DMS 273 (cell line): ENCODE results near the gene OSTN.
A peak's percentile ranks its signal among the peaks of the same experiment; 100 is the strongest.
"Not testable (repeated sequence)": the region's sequence is repeated elsewhere in the genome, so short reads cannot be mapped to it uniquely, and the experiment has no call there.

Experiments used
- DNase-seq: peaks from one replicate; lab custom pipeline; 2025; ENCODE audit not compliant: unreplicated experiment; lab: John Stamatoyannopoulos, UW

The OSTN gene

DNA sequence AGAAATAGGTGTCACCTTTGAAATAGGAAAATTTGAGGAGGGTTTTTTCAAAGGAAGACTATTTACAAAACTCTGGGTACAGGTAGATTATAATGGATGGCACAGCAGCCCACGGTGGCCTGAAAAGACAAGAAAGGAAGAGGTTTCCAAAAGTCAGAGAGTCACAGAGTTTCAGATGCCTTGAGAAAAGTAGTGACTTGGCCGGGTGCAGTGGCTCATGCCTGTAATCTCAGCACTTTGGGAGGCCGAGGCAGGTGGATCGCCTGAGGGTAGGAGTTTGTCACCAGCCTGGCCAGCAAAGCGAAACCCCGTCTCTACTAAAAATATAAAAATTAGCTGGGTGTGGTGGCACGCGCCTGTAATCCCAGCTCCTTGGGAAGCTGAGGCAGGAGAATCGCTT lies 35.2 kb downstream of the OSTN start:
- no peak for DNase-seq

DNA sequence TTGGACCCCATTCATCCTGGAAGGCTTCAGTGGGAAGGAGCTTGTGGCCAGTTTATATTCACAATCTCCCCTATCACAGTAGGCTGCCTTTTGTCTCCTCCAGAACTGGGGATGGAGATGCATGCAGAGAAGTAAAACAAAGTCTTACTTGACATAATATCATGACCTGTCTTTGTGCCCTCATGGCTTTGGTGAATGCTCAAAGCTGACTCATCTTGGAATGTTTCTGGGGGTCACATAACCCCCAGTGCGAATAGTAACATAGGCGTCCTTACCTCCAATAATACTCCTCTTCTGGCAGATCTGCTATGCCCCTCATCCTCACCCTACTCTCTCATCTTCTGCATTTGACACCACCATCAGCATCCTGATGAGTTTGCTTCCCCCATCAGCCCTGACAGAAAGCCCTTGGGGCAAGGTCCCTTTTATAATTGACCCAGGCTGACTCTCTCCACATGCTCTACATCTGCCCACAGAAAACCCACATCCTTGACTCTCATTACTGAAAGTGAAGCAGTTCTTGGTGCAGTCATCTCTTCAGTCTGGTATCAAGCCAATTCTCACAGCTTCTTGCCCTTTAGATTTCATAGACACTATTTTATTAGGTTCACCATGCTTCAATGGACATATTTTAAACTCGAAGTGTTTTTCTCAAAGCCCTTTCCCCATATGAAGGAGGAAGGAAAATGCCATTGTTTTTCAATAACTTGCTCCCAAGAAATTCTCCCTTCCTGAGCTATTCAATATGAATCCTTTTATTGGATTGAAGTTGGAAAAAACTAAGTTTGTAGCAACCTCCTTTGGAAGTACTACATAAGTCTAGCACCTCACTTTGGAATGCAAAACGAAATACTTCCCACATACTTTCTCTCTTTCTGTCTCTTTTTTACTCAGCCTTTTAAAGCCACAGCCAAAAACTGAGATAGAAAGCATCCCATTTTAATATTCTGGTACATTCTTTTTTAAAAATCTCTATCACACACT lies 36.6 kb downstream of the OSTN start:
- no peak for DNase-seq

DNA sequence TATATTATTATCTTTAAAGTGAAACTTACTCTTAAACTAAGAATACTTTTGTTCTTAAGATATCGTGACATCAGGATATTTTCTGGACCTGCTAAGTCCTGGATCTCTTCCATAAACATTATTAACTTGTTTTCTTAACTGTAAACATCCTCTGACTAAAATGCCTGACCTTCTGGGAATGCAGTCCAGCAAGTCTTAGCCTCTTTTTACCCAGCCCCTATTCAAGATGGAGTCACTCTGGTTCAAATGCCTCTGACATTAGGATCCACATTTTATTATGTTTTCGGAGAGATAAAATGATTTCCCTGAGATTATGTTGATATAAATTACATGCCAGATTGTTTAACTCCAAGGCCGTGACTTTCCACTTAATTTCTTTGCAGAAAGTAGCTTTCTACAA lies 37.6 kb downstream of the OSTN start:
- no peak for DNase-seq

DNA sequence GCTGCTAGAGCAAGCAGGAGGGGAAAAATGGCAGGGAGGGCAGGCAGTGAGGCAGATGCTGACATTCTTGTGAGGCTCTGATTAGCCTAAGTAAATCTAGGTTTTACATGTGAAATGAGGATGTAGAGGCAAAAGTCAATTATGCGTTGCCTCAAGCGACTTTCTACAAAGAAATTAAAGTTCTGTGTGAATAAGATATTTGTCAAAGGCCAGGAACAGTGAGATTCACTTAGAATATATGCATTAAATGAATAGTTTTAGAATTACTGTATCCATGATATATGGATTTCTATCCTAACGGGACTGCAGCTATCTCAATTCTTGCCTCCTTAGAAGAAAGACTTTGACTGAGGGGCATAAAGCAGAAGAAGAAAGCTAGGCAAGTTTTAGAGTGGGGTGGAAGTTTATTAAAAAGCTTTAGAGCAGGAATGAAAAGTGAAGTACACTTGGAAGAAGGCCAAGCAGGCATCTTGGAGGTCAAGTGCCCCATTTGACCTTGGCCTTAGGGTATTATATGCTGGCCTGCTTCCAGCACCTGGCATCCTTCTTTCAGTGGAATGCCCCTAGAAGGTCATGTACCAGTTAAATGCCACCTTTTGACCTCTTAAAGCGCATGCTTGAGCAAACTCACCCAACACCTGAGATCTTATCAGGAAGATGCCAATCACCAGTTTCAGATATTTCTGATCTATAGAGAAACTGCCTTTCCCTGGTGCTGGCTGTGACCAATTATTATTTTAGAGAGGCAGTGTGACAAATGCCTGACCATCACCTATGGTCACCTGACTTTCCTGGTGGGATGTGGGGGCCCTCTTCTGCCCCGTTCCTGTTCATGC lies 38.2 kb downstream of the OSTN start:
- DNase-seq = no peak

DNA sequence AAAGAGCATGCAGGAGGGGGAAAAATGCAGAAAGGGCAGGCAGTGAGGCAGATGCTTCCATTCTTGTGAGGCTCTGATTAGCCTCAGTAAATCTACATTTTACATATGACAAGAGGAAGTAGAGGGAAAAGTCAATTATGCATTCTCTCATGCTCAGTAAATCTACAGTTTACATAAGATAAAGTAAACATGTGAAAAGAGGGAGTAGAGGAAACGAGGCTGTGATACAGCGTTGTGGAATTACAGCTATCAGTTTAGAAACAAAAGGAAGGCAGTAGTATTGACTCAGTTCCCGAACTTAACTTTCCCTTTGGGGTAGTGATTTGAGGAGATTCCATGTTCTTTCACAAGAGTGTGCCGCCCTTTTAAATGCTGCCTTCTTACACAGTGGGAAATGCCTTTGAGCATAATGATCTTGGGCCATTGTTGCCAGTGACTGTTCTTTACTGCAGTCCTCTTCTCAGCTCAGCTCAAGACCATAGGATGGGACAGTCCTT lies 39.3 kb downstream of the OSTN start:
- no peak for DNase-seq

DNA sequence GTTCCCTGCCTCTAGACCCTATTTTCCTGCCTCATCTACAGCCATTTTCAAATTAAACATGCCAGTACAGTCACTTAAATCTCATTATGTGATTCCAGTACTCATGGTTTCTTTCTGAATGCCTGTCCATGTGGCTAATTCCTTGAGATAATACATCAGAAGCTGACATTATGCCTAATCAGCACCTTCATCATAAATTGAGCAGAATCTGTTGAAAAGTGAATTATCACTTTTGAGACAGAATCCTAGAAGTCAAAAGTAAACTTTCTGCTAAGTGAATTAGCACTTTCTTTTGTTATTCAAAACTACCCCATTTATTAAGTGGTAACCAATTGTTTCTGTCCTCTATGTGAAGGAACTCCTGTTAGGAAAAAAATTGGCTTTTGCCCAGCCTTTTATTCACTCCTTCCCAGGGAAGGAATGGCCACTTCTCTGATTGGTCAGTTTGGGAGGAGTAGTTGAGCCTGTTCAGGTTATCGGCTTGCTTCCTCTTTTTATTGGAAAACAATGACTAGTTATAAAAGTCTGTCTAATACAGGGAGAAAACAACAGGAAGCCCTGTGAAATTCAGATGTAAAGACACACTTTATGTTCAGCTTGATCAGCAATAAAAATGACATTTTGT lies 40.5 kb downstream of the OSTN start:
- DNase-seq = no peak

DNA sequence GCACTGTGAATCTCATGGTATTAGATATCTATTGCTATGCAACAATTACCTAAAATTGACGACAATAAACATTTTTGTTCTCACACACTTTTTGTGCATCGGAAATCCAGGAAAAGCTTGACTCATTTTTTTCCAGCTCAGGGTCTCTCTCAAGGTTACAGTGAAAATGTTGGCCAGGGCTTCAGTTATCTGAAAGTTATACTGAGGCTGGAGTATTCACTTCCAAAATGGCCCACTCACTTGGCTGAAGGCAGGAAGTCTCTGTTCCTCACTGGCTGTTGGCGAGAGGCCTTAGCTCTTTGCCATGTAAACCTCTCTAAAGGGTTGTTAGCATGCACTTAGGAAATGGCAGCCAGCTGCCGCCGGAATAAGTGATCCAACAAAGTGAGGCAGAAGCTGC lies 41.4 kb downstream of the OSTN start:
- DNase-seq = peak; percentile 5

DNA sequence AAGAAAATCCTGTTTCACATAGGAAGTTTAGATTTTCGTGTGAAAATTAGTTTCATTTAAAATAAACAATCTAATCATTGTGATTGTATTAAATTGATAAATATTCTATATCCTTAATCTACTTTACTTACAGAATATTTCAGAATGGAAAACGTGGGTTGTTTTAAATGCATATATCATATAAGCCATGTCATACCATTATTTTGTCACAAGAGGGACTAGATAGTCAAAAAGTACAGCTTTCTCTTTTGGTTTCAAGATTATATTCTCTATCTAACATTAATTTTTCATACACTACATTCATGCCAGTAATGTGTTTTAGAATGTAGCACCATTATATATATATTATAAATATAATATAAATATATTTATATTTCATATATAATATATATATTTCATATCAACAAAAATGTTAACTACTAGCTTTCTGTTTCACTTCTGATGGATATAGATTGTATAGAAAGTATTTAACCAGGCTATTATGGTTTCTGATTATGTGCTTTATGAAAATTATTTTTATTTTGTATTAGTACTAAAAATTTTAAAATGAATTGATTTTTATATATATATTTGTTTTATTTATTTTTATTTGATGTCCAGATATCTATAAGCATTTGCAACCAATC lies 45.3 kb downstream of the OSTN start:
- peak; percentile 26 for DNase-seq

DNA sequence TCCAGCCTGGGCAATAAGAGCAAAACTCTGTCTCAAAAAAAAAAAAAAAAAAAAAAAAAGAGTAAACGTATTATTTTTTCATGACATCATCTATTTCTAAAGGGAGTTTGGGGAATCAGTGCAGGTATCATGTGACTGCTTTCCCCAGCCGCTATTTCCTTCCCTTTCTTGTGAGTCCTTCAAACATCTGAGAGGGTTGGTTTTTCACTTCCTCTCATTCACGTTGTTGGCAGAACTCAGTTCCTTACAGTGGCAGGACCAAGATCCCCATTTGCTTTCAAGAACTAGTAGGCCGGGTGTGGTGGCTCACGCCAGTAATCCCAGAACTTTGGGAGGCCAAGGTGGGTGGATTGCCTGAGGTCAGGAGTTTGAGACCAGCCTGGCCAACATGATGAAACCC lies 47.0 kb downstream of the OSTN start:
- DNase-seq = not testable (repeated sequence)

DNA sequence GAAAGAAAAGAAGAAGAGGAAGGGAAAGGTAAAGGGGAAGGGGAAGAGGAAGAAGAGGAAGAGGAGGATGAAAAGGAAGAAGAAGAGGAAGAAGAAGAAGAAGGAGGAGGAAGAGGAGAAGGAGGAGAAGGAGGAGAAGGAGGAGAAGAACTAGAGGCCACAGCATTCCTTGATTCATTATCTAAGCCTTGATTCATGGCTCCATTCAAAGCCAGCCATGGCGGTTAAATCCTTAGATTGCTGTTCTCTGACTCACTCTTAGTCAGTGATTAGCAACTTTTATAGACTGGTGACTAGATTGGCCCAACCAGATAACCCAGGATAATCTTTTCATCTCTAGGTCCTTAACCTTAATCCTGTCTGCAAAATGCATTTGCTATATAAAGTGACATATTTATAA lies 47.6 kb downstream of the OSTN start:
- no peak for DNase-seq

DNA sequence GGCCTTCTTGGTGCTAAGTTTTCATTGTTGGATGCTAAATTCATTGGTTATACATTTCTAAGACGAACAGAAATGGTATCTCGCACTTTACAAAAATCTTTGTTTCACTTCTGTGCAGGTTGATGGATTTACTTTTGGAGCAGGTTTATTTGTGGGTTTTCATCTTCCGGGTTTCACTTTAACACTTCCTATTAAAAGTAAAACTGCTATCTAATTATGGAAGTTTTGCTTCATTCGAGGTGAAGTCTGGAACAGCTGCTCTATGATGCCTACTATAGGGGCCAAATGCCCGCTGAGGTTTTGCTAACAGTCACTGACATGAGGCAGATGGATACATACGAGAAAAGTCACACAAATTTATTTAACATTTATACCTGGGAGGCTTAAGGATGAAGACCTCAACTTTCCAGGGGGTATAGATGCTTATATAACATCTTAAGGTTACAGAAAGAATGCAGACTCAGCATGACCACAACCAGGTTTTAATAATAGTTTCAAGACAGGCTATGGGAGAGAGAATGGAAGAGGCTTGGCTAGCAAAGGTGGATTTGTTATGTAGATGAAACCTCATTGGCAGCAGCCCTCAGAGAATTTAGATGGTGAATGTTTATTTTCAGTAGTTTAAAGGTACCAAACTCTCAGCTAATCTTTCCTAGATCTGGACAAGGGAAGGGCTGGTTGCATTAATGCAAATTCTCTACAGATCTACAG lies 54.2 kb downstream of the OSTN start:
- no peak for DNase-seq

DNA sequence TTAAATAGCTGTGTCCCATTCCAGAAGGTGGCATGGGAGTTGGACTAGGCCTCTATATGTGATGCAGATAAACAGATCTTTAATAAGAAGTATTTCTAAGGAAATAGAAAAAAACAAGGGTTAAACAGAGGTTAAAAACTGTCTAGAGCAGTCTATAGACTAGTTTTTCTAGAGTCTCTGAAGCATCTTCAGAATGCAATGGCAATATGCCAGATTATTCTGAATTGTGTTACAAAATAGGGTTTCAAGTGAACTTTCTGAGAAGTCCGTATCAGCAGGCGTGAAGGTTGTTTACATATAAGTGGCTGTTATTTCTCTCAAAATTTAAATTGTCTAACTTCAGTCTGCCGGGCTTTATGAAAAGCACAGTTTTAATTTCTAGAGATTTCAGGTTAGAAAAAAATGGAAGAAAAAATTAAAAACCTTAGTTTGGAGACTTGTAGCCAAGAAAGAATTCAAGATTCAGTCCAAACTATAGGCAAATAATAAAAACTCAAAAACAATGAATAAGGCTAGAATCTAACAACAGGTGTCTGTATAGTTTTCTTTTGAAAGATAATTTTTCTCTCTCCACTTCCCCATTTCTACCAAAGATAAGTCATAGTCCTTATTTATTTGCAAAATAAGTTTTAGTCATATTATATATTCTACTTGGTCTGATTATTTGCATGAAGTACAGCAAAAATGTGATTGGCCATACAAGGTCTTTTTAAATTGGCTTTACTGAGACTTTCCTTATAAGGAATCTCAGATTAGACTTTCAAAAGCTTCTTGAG lies 55.2 kb downstream of the OSTN start:
- no peak for DNase-seq

DNA sequence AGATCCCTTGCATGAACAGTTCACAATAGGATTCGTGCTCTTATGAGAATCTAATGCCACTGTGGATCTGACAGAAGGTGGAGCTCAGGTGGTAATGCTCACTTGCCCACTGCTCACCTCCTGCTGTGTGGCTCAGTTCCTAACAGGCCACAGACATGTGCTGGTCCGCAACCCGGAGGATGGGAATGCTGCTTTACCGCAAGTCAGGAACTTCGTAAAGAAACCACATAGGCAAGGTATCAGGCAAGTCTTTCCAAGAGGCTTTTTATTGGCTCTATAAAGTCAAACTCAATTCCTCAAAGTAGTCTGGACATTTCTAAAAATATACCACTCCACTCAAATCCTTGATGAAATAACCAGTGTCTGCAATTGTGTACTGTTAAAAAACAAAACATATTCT lies 56.1 kb downstream of the OSTN start:
- no peak for DNase-seq

DNA sequence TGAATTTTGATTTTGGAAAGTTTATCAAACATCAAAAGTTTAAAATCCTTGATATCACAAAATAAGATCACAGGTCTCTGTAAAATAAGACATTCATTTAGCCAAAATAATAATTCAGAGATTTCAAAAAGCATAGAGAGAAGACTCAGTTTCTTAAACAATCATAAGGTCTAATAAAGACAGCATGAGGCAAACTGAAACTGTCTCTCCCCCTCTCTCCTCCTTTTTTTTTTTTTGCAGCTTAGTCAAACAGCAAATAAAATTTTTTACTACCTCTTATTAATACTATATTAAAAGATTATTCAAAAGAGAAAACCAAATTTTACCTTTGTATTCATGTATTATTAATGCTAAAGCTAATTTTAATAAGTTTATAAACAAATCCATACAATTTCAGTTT lies 57.4 kb downstream of the OSTN start:
- DNase-seq = no peak

DNA sequence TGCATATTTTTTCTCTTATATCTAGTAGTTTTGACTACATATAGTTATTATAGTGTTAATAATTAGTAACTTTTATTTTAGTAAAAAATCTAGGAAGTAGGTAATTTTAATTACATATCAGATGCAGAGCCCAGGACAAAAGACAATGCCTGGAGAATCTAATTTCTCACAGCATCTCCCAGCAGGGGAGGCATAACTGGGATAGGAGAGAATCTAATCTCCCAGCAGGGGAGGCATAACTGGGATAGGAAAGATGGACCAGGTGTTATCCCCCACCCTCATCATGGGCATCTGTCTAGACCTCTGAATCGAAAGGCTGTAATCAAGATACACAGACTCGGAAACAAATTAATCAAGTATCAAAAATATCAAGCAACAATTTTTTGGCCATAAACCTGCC lies 58.2 kb downstream of the OSTN start:
- DNase-seq = no peak

DNA sequence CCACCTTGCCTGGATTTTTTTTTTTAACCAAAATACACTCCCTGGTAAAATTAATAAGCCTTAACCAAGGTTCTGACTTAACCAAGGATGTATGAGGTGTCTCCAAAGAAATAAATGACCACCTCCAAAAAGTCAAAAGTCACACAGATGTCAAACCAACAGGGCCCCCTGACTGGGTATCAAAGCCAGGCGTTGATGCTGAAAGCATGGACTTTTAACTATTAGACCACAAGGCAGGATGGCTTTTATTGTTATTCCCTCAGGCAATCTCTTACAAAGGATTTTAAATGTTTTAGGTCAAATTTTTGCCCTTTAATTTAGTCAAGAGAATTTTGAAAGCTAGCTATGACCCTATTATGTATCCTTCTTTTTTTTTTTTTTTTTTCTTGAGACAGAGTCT lies 60.4 kb downstream of the OSTN start:
- no peak for DNase-seq

DNA sequence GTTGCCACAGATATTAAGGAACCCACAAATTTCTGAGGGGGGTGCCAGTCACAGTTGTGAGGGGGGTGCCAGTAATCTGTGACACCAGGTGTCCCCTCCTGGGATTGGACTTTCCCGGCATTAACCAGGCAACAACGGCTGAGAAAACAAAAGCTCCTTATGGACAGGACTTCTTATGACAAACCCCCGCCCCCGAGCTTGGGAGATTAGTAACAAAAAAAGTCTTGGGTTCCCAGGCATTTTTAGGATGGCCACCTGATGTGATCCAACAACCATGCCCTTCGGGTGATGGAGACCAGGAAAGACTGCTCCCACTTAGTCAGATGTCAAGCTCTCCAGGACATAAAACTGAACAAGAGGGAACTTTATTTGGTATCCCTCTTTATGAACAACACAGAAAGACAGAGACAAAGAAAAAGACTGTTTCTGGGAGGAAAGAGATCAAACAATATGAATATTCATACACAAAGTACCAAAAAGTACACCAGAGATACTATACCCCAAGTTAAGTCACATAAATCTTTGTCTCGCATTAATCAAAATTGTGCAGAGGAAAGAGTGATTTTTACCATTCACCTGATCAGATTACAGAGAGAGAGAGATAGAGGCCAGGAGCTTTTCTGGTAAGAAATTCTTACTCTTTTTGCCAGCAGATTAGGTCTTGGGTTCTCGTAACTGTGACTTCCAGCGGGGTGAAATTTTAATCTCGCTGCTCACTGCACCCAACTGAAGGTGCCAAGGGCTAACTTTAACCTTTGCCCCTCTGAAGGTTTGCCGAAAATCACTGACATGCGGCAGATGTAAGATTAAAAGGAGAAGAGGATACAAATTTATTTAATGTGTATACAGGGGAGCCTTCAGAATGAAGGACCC lies 61.6 kb downstream of the OSTN start:
- no peak for DNase-seq

DNA sequence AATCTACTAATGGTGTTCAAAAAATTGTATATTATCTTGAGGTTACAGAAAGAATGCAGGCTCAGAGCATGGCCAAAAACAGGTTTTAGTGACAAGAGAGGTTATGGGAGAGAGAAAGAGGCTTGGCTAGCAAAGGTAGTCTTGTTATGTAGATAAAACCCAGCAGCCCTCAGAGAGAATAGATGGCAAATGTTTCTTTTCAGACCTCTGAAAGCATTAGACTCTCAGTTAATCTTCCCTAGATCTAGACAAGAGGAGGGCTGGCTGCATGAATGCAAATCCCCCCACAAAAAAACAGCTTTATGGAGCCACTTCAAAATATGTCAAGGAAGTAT lies 62.2 kb downstream of the OSTN start:
- DNase-seq = no peak

DNA sequence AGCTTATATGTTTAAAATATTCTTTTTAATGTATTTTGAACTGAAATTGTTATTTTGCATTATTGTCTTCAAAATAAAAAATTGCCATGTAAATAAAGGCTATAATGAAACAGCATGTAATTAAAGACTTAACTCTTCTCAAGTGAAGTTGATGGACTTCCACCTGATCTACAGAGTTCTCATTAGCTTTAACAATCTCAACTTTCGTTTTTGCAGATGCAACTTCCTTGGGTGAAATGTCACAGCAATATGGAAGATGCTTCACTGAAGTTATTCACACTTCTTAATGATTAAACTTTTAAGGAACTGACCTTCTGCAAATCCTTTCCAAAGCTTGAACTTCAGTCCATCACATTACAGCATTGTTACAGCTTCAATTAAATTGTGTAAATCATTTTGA lies 63.6 kb downstream of the OSTN start:
- no peak for DNase-seq
